Urinary bladder (tissue), 4 donors: Measurements from ENCODE around the gene CERKL. TPM values are rescaled to one million over a fixed set of nuclear protein-coding genes. Genes with fewer than 3 reads are reported as not detected.

Source experiments
- DNase-seq: peaks from one replicate; pipeline ENCODE4 v3.0.0-alpha.2; 2015; ENCODE audit errors: extremely low spot score
- H3K27ac ChIP-seq: one replicate; pipeline ENCODE4 v1.5.1; 2013; ENCODE audit warnings: low read depth, mild to moderate bottlenecking, moderate library complexity
- H3K36me3 ChIP-seq: one replicate; pipeline ENCODE4 v1.6.1; 2013; ENCODE audit warnings: mild to moderate bottlenecking, moderate library complexity; ENCODE audit not compliant: insufficient read depth
- H3K4me1 ChIP-seq: one replicate; pipeline ENCODE4 v1.6.1; 2013; ENCODE audit warnings: mild to moderate bottlenecking, moderate library complexity; ENCODE audit not compliant: insufficient read depth
- H3K4me3 ChIP-seq: one replicate; pipeline ENCODE4 v1.5.1; 2013; ENCODE audit warnings: low read depth, low read length
- WGBS: extraction: QIAGEN DNeasy Blood & Tissue Kit; methylation state at CpG from one replicate; pipeline ENCODE4 v1.1.7; 2013; 5-methylcytosine and 5-hydroxymethylcytosine counted together
- polyA plus RNA-seq: library from polyadenylated mRNA; stranded (reverse); fragments of 200-250 nt; gene quantifications from one replicate; pipeline ENCODE4 v1.2.3, GENCODE V29; 2013
- total RNA-seq: library from RNA; depleted of rRNA; stranded (reverse); fragments of >200 nt; gene quantifications from one replicate; pipeline ENCODE4 v1.2.3, GENCODE V29; 2014
- donor health status: healthy with polysubstance abuse.
- donor health status: healthy.

CERKL gene
- total and polyA plus RNA-seq, 2 donors, result not detected

DNA sequence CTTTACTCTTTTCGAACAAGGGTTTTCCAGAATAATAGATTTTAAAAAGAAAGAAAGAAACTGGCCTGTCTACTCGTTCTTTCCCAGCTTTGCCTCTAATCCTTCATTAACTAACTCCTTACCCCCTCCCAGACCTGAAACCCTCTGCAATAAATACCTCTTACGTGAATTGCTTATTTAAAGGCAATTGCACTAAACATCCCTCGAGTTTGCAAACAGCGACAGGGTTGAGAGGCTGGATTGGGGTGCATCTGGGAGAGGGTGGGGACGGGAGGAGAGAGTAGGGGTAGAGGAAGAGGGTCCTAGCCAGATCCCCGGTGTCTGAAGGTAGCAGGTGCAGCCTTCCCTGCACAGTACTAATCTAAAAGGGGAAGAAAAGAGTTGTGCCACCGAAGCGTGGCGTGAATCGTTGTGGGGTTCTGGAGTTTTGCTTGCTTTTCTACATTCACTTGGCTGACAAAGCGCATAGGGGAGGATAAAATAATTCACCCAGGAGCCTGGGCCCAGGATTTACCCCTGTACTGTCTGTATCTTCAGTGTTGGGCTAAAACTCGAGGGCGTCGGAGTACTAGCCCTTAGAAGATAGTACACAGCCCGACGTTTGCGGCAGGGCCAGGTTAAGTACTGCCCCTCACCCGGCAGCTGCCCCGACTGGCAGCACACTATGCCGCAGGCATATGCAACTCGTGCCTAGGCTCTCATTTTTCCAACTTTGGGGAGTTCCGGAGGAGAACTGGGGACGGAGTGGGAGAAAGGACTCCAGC, 25.3 kb upstream of the CERKL start:
- no peak overlapping the region for H3K4me3 ChIP-seq
- no peak overlapping the region for H3K27ac ChIP-seq
- WGBS, result 6% methylated on average over 24 of the region's 24 CpGs
- DNase-seq, result no peak
- H3K36me3 ChIP-seq, result no peaks in the 10 kb centered on the region
- peaks cover 3% of the 10 kb centered on the region for H3K4me1 ChIP-seq

DNA sequence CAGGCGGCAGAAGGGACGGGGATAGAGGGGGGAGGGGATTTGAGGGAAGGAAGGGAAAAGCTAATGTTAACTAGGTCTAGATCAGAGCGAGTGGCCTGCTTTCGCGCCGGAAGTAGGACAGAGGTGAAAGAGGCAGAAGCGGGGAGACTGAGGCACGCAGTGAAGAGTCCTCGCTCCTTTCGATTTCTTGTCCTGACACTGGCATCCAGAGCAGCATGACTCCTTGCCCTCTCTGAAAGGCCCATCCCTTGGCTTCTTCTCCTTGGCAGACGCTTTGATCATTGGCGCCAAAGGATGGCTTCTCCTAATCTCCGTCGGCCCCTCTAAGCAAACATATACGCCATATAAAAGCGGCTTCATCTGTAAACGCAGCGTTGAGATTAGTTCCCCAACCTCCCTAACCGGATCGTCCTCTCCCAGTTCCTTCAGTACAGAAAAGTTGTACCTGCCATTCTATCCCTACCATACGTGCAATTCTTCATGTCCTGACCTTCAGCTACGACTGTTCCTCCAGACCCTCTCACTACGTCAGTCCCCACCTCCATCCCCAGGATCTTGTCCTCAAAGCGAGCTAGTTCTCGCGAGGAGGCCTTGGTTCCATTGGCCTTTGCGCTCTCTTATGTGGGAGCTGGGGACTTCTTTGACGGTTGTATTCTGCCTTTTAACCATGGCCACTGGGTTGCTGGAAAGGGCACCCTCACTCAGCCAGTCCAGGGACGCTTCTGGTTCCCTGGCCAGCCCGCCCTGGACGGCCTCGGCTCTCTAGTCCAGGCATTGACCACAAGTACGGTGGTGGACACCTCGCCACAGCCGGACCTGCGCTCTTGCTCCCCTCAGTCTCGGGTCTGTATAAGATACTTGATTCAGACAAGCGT, 24.3 kb upstream of the CERKL start:
- WGBS, result 2% methylated on average over 38 of the region's 38 CpGs
- Histone ChIP-seq H3K36me3 (no peaks in the 10 kb centered on the region), H3K4me3 (peak overlapping the region; percentile 14), H3K27ac (no peak overlapping the region), H3K4me1 (peaks cover 3% of the 10 kb centered on the region)
- no peak for DNase-seq

DNA sequence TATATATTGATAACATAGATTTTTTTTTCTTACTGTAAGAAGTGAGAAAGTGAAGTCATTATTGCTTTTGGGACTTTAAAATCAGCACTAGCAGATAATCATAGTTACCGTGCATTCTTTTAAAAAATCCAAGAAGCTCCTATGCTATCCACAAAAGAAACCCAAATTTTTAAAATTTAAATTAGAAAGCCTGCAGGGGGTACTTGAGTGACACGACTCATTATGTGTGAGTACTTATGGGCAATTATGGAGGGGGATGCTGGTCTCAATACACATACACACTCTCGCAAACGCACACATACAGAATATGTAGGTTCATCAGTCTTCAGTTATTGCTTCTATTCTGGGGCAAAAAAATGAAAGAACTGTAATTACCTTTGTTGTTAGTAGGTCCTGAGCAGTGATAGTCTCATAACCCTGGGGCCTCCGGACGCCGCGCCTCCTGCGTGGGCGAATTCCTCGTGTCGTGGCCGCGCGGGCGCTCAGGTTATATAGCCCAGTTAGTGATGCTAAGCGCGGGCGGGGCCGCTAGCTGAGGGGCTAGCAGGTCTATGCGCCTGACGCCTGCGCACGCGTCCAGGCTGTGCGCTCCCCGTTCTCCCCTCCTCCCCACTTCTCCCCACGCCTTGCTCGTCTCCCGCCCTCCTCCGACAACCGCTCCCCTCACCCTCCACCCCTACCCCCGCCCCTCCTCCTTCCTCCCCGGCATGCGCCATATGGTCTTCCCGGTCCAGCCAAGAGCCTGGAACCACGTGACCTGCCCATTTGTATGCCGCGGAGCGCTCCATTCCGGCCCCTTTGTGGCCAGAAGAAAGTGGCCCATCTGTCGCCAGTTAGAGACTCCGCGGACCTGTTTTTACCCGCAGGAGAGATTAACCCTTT, 23.4 kb upstream of the CERKL start, which contains the start of gene NEUROD1:
Gene NEUROD1, minus strand, starts transcription at position 463 of the 882 bp plus-strand sequence. CDS start 1,657 bp downstream, outside the sequence.
- Histone ChIP-seq H3K4me1 (peaks cover 3% of the 10 kb centered on the region), H3K36me3 (no peaks in the 10 kb centered on the region), H3K4me3 (peak within 1 kb of the TSS; percentile 14), H3K27ac (no peak within 1 kb of the TSS)
- no peak for DNase-seq
- WGBS, result 1% methylated on average over 45 of the region's 45 CpGs

DNA sequence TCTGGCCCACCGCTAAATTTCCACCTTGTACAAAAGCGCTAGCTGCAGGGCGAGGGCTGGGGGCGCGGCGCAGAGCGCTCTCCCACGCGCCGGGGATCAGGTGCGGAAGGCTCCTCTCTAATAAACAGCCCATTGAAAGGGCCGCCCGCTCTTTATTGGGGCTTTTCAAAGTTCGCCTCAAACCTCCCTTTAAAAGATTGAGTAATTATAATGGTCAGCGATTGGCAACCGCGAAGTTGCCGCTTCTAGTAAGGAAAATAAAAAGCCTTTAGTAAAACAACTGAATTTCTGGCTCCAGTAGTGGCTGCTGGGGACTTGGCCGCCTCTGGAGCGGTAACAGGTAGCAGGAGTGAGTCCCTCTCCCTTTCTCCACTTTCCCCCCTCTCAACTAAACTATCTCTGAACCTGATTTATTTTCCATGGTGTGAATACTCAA, 22.7 kb upstream of the CERKL start:
- Histone ChIP-seq H3K4me3 (no peak overlapping the region), H3K27ac (no peak overlapping the region), H3K36me3 (no peaks in the 10 kb centered on the region), H3K4me1 (peaks cover 3% of the 10 kb centered on the region)
- 2% methylated on average over 20 of the region's 20 CpGs for WGBS
- no peak for DNase-seq

DNA sequence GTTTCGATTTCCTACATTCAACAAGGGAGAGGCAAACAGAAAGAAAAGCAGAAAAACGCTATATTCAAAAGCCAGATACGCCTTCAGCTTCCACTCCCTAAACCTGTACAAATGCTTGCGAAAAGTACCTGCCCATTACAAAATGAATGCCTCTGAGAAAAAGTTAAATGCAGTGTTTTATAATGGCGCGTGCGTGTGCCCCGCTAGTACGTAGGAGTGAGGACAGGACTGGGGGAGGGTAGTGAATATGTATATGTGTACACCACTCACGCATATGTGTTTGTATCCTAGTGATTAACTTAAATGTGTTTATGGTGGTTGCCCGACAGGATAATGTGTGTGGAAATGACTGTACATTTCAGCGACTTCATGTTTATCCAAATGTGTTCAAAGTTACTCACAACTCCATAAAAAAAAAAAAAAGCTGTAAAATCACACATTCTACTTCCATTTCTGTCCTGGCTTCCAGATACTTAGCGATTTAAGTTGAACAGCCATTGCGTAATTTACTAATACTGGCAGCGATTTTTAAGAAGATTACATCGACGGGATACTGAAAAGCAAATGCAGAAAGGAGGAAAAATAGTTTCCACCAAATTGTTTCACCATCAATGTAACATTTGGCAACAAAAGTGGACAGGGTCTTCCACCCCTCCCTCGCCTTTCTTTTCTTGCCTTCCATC, 22.1 kb upstream of the CERKL start:
- H3K27ac ChIP-seq, result no peak overlapping the region
- WGBS, result 15% methylated on average over 18 of the region's 18 CpGs
- DNase-seq, result no peak
- no peaks in the 10 kb centered on the region for H3K36me3 ChIP-seq
- peaks cover 3% of the 10 kb centered on the region for H3K4me1 ChIP-seq
- H3K4me3 ChIP-seq, result no peak overlapping the region

DNA sequence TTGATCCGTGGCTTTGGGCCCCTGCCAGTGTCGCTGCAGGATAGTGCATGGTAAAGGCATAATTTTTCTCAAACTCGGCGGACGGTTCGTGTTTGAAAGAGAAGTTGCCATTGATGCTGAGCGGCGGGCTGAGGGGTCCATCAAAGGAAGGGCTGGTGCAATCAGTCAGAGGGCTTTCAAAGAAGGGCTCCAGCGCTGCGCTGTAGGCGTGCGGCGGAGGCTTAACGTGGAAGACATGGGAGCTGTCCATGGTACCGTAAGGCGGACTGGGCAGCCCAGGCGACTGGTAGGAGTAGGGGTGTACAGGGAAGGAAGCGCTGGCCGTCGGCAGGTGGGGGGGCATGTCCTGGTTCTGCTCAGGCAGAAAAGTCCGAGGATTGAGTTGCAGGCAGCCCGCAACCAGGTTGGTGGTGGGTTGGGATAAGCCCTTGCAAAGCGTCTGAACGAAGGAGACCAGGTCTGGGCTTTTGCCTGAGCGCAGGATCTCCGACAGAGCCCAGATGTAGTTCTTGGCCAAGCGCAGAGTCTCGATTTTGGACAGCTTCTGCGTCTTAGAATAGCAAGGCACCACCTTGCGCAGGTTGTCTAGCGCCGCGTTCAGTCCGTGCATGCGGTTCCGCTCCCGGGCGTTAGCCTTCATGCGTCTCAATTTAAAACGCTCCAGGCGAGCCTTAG, 21.1 kb upstream of the CERKL start:
- peak; percentile 26 for DNase-seq
- Histone ChIP-seq H3K4me3 (no peak overlapping the region), H3K36me3 (no peaks in the 10 kb centered on the region), H3K4me1 (no peaks in the 10 kb centered on the region), H3K27ac (no peak overlapping the region)
- 7% methylated on average over 41 of the region's 41 CpGs for WGBS

DNA sequence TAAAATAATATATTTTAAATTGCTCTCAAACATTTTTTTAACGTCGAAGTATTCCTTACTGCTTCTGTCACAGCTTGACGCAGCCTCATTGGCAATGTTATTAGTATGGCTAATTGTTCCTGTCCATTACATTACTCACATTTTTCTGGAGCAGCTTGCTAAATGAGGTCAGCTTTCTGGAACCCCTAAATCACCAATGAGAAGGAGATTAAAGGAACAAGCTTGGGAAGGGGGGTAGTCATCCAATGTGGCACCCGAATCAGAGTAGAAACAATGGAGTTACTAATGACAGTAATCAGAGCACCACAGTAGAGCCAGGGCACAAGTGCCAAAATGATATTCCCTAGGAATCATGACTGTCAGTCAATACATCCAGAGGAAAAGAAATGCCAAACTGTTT, 18.3 kb upstream of the CERKL start:
- no peaks in the 10 kb centered on the region for H3K36me3 ChIP-seq
- DNase-seq, result no peak
- no peak overlapping the region for H3K27ac ChIP-seq
- H3K4me3 ChIP-seq, result no peak overlapping the region
- no peaks in the 10 kb centered on the region for H3K4me1 ChIP-seq
- 35% methylated on average over 4 of the region's 4 CpGs for WGBS

DNA sequence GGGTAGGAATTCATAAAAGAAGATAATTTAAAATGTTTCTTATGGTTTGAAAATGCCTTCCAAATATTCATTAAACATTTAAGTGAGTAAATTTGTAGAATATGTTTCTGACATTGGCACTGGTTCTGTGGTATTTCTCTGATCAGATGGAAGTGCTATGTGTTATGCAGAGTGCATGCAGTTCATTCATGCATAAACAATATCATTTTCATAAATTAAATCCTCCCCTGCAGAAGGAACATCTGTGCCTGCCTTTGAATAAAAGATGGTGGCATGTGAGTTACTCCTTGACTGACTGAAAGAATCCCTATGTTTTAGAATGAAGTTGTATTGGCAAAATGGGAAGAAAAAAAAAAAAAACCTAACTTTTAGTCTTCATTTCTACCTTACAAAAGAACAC, 17.6 kb upstream of the CERKL start:
- H3K27ac ChIP-seq, result no peak overlapping the region
- H3K4me3 ChIP-seq, result no peak overlapping the region
- no peaks in the 10 kb centered on the region for H3K4me1 ChIP-seq
- no peak for DNase-seq
- H3K36me3 ChIP-seq, result no peaks in the 10 kb centered on the region

DNA sequence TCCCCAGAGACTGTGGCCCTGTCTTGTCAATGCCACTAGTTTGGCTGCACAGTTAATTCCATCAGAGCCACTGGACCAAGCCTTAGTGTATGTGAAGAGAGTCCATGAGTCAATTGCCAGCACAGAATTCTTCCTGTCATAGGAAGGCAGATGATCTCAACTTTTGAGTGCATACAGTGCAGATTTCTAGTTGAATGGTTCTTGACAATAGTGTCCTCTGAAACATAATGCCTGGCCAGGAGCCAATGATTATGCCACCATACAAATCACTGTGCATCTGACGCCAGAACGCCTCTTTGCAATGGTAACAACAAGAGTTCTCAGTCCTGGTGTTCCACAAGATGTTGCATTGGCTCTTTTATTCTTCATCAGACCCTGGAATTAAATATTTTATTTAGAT, 16.3 kb upstream of the CERKL start:
- H3K4me3 ChIP-seq, result no peak overlapping the region
- H3K36me3 ChIP-seq, result no peaks in the 10 kb centered on the region
- H3K4me1 ChIP-seq, result no peaks in the 10 kb centered on the region
- no peak for DNase-seq
- H3K27ac ChIP-seq, result no peak overlapping the region
- WGBS, result 70% methylated on average over 2 of the region's 2 CpGs

DNA sequence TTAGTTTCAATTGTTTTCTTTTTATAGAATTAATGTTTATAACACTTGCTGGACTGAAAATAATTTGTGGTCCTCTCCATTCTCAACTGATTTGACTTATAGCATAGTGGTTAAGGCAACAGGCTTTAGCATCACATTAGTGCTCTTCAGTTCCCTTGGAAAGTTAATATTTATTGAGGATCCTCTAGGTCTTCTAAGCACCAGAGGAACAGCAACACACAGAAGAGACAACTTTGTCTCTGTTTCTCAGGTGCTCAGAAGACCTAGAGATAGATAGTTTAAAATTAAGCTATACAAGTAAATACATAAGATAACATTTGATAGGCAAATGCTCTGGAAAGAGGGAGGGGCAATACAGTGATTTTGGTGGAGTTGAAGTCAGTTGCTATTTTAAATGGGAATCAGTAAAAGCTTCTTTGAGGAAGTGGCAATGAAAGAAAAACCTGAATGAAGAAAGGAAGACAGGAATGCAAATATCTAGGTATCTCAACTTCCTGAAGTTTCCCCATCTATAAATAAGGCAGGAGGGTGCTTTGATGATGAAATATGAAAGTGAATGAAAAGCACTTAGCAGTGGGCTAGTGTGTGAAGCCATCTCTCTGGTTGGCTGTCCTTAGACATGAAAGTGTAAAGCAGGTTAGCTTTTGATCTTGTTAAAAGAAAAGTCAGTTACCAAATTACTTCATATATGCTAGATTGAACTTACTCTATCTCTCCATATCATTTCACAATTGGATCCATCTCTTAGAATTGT, 15.5 kb upstream of the CERKL start:
- no peak for DNase-seq
- no peaks in the 10 kb centered on the region for H3K36me3 ChIP-seq
- H3K4me3 ChIP-seq, result no peak overlapping the region
- H3K4me1 ChIP-seq, result no peaks in the 10 kb centered on the region
- no peak overlapping the region for H3K27ac ChIP-seq

DNA sequence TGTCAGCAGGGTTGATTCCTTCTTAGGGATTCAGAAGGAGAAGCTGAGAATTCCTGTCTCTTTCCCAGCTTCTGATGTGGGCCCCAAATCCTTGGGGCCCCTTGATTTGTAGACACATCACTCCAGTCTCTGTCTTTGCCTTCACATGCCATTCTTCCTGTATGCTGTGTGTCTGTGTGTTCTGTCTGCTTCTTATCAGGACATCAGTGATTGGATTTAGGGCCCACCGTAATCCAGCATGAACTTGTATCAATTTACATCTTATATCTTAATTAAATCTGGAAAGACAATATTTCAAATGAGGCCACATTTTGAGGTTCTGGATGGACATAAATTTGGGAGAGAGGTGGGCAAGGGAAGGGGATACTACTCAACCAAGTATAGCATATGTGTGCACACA, 13.7 kb upstream of the CERKL start:
- Histone ChIP-seq H3K27ac (no peak overlapping the region), H3K36me3 (no peaks in the 10 kb centered on the region), H3K4me1 (no peaks in the 10 kb centered on the region), H3K4me3 (no peak overlapping the region)
- 41% methylated on average over 1 of the region's 1 CpG for WGBS
- no peak for DNase-seq

DNA sequence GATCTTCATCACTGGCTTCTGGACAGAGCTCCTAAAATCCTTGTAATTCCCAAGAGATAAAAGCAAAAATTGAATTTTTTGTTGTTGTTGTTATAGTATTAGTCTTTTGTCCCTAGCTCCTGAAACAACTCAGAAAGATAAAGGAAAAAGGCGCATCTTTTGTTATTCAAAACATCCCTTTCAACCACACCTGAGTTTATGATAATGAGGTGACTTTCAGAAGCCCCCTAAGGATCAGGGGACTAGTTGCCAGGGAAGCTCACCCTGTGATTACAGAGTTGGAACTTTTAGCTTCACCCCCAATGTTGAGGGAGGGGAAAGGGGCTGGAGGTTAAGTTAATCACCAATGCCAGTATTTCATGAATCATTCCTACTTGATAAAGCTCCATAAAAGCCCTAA, 10.3 kb upstream of the CERKL start:
- WGBS, result 70% methylated on average over 1 of the region's 1 CpG
- no peaks in the 10 kb centered on the region for H3K4me1 ChIP-seq
- no peaks in the 10 kb centered on the region for H3K36me3 ChIP-seq
- H3K4me3 ChIP-seq, result no peak overlapping the region
- H3K27ac ChIP-seq, result no peak overlapping the region
- DNase-seq, result no peak
